SU-DHL-6 (cell line): ENCODE results near the gene FITM2.

Experiments
- H2AFZ ChIP-seq: fragments of 200-600 bp; sonication (generic); 2 replicates; pipeline ENCODE4 v1.6.1; 2014; ENCODE audit warnings: low read depth, mild to moderate bottlenecking, moderate library complexity, mixed read lengths, antibody characterized with exemption, low read length; ENCODE audit not compliant: severe bottlenecking
- H3F3A ChIP-seq: fragments of 200-600 bp; shearing (Covaris generic); 2 replicates; pipeline ENCODE4 v1.6.0; 2016; ENCODE audit warnings: antibody characterized with exemption, mild to moderate bottlenecking; ENCODE audit not compliant: insufficient read depth
- H3K27ac ChIP-seq: fragments of 200-600 bp; sonication (generic); 2 replicates; pipeline ENCODE4 v1.5.1; 2016; ENCODE audit warnings: low read depth, mild to moderate bottlenecking, low read length, moderate library complexity, mixed read lengths
- H3K27me3 ChIP-seq: fragments of 200-600 bp; sonication (generic), shearing (Covaris generic); 2 replicates; pipeline ENCODE4 v1.6.0; 2014; ENCODE audit warnings: mild to moderate bottlenecking, low read length
- H3K36me3 ChIP-seq: fragments of 200-600 bp; sonication (generic); 2 replicates; pipeline ENCODE4 v1.6.1; 2014; ENCODE audit warnings: mild to moderate bottlenecking, low read length, mixed read lengths
- H3K4me2 ChIP-seq: fragments of 300-600, 200-600 bp; shearing (Covaris generic), sonication (generic); 2 replicates; pipeline ENCODE4 v1.6.0; 2014; ENCODE audit warnings: low read length, low read depth, mild to moderate bottlenecking; ENCODE audit not compliant: poor library complexity, severe bottlenecking
- H3K4me3 ChIP-seq: fragments of 200-600 bp; sonication (generic); 2 replicates; pipeline ENCODE4 v1.5.1; 2014; ENCODE audit warnings: antibody characterized with exemption, low read length, mild to moderate bottlenecking, mixed read lengths; ENCODE audit not compliant: insufficient read depth, poor library complexity, severe bottlenecking
- H3K79me2 ChIP-seq: fragments of 200-600 bp; sonication (generic); 2 replicates; pipeline ENCODE4 v1.6.1; 2014; ENCODE audit warnings: mild to moderate bottlenecking, low read length, moderate library complexity; ENCODE audit not compliant: insufficient read depth
- H3K9ac ChIP-seq: fragments of 200-600 bp; sonication (generic); 2 replicates; pipeline ENCODE4 v1.7.0; 2014; ENCODE audit warnings: mild to moderate bottlenecking, low read length
- H3K9me2 ChIP-seq: fragments of 200-600 bp; sonication (generic); replicated peaks from 2 replicates; pipeline ENCODE4 v1.6.1; 2014; ENCODE audit warnings: low read length; ENCODE audit not compliant: insufficient read depth
- H3K9me3 ChIP-seq: fragments of 200-600 bp; sonication (generic); 2 replicates; pipeline ENCODE4 v1.6.1; 2014; ENCODE audit warnings: low read length, mixed read lengths; ENCODE audit not compliant: insufficient read depth
- H4K20me1 ChIP-seq: fragments of 200-600 bp; sonication (generic); 2 replicates; pipeline ENCODE4 v1.6.1; 2014; ENCODE audit warnings: low read depth, mild to moderate bottlenecking, antibody characterized with exemption, low read length, moderate library complexity, mixed read lengths
- EZH2phosphoT487 ChIP-seq: fragments of 200-600 bp; sonication (generic), shearing (Covaris generic); conservative IDR thresholded peaks from 2 replicates; pipeline ENCODE4 v1.6.1; 2018; ENCODE audit warnings: mild to moderate bottlenecking, antibody characterized with exemption, low read length, moderate library complexity, mixed read lengths
- TF ChIP-seq, protein P1 (sequence below): fragments of 200-600 bp; sonication (generic); IDR thresholded peaks from one replicate; pipeline ENCODE4 v1.5.1; 2017; ENCODE audit warnings: antibody characterized with exemption, mild to moderate bottlenecking, low read length, moderate library complexity; ENCODE audit not compliant: insufficient read depth, poor library complexity, severe bottlenecking

The FITM2 gene

DNA sequence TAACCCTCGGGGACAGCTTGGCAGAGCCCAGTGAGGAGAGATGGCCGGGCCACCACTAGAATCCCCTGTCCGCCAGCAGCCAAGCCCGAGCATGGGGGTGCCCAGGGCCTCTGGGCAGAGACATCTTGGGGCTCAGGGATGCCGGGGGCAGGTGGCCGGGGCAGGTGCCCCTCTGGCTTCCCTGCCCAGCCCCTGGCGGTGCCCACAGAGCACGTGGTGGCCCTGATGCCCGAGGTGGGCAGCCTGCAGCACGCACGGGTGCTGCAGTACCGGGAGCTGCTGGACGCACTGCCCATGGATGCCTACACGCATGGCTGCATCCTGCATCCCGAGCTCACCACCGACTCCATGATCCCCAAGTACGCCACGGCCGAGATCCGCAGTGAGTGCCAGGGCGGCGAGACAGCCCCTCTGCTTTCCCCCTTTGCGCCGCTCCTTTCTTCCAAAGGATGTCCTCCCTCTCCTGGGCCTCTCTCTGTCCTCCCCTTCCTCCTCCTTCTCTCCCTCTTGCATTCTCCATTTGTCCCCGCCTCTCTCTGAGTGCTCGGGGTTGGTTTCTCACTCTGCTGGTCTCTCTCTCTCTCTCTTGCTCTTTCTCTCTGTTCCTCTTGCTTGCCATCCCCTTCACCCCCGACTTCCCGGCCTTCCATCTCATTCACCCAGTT, 52.6 kb downstream of the FITM2 start:
- no peak overlapping the region for H3K27ac ChIP-seq
- no peaks in the 10 kb centered on the region for H3K36me3 ChIP-seq
- no peak overlapping the region for H2AFZ ChIP-seq
- no peaks in the 10 kb centered on the region for H3K27me3 ChIP-seq
- H4K20me1 ChIP-seq: no peaks in the 10 kb centered on the region
- H3K9me3 ChIP-seq: no peaks in the 10 kb centered on the region
- no peak overlapping the region for H3K9ac ChIP-seq
- no peaks in the 10 kb centered on the region for H3K9me2 ChIP-seq
- no peak for TF ChIP-seq EZH2phosphoT487
- TF ChIP-seq, protein P1, sequence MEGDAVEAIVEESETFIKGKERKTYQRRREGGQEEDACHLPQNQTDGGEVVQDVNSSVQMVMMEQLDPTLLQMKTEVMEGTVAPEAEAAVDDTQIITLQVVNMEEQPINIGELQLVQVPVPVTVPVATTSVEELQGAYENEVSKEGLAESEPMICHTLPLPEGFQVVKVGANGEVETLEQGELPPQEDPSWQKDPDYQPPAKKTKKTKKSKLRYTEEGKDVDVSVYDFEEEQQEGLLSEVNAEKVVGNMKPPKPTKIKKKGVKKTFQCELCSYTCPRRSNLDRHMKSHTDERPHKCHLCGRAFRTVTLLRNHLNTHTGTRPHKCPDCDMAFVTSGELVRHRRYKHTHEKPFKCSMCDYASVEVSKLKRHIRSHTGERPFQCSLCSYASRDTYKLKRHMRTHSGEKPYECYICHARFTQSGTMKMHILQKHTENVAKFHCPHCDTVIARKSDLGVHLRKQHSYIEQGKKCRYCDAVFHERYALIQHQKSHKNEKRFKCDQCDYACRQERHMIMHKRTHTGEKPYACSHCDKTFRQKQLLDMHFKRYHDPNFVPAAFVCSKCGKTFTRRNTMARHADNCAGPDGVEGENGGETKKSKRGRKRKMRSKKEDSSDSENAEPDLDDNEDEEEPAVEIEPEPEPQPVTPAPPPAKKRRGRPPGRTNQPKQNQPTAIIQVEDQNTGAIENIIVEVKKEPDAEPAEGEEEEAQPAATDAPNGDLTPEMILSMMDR: no peak
- no peaks in the 10 kb centered on the region for H3F3A ChIP-seq
- no peak overlapping the region for H3K4me3 ChIP-seq
- H3K79me2 ChIP-seq: no peaks in the 10 kb centered on the region
- no peak overlapping the region for H3K4me2 ChIP-seq

DNA sequence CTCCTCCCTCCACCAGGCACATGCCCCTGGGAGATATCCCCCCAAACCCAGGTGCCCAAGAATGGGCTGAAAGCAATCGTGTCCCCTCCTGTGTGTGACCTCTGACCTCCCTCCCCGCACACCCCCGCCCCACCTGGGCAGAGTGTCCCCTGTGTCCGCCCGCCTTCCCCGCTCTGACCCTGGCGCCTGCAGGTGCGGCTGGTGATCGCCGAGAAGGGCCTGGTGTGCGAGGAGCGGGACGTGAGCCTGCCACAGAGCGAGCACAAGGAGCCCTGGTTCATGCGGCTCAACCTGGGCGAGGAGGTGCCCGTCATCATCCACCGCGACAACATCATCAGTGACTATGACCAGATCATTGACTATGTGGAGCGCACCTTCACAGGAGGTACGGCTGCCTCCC, 54.0 kb downstream of the FITM2 start:
- TF ChIP-seq, protein P1: no peak
- TF ChIP-seq EZH2phosphoT487: no peak
- H3K9ac ChIP-seq: no peak overlapping the region
- no peak overlapping the region for H3K4me3 ChIP-seq
- no peaks in the 10 kb centered on the region for H3K79me2 ChIP-seq
- no peaks in the 10 kb centered on the region for H4K20me1 ChIP-seq
- H3K9me3 ChIP-seq: no peaks in the 10 kb centered on the region
- no peak overlapping the region for H3K4me2 ChIP-seq
- H3F3A ChIP-seq: no peaks in the 10 kb centered on the region
- H3K27ac ChIP-seq: no peak overlapping the region
- no peaks in the 10 kb centered on the region for H3K27me3 ChIP-seq
- H3K9me2 ChIP-seq: no peaks in the 10 kb centered on the region
- no peaks in the 10 kb centered on the region for H3K36me3 ChIP-seq
- no peak overlapping the region for H2AFZ ChIP-seq

DNA sequence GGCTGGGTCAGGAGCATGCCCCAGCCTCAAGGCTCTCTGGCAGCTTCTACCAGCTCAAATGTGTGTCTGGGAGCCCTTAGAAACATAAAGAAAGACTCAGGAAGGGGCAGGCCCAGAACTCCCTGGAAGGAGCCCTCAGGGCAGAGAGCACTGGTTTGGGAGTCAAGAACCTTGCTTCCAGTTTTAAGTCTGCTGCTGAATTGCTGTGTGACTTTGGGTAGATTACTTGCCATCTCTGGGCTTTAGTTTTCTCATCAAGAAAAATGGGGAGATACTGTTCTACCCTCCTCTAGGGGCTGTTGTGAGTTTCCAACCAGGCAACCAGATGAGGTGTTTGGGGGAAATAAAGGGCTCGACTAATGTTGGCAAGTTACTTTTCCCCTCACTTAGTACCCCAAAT, 55.1 kb downstream of the FITM2 start:
- no peaks in the 10 kb centered on the region for H3K79me2 ChIP-seq
- no peaks in the 10 kb centered on the region for H3F3A ChIP-seq
- no peak overlapping the region for H3K4me2 ChIP-seq
- H3K36me3 ChIP-seq: no peaks in the 10 kb centered on the region
- TF ChIP-seq EZH2phosphoT487: no peak
- TF ChIP-seq, protein P1: no peak
- no peaks in the 10 kb centered on the region for H4K20me1 ChIP-seq
- H3K9me3 ChIP-seq: no peaks in the 10 kb centered on the region
- H3K27me3 ChIP-seq: no peaks in the 10 kb centered on the region
- H3K4me3 ChIP-seq: no peak overlapping the region
- no peaks in the 10 kb centered on the region for H3K9me2 ChIP-seq
- no peak overlapping the region for H2AFZ ChIP-seq
- H3K27ac ChIP-seq: no peak overlapping the region
- H3K9ac ChIP-seq: no peak overlapping the region
